ENCODE data around the gene DCT.

Gene DCT

GRCh38 chr13:94515911-94516310 is 36.4 kb upstream of the DCT start:
- no peak for TF ChIP-seq EGR1 (IDR thresholded peaks at IDR 0.05)
- no peak for TF ChIP-seq ZBTB7A (IDR thresholded peaks at IDR 0.05; ENCODE audit: low read depth)
- TF ChIP-seq NFIC (IDR thresholded peaks at IDR 0.05): no peak

GRCh38 chr13:94515374-94515773 is 35.9 kb upstream of the DCT start:
- no peak for TF ChIP-seq EP300 (IDR thresholded peaks at IDR 0.05; ENCODE audit: borderline replicate concordance)
- TF ChIP-seq RAD21 (IDR thresholded peaks at IDR 0.05; ENCODE audit: low read depth): no peak
- TF ChIP-seq CREB1 (IDR thresholded peaks at IDR 0.05; ENCODE audit: low read depth): no peak
- TF ChIP-seq TAF1 (IDR thresholded peaks at IDR 0.05; ENCODE audit: low read depth): no peak
- no peak for TF ChIP-seq NFIC (IDR thresholded peaks at IDR 0.05)
- no peak for TF ChIP-seq USF1 (IDR thresholded peaks at IDR 0.05)
- no peak for TF ChIP-seq TEAD4 (IDR thresholded peaks at IDR 0.05)
- no peak for TF ChIP-seq ZBTB7A (IDR thresholded peaks at IDR 0.05; ENCODE audit: low read depth)
- TF ChIP-seq EGR1 (IDR thresholded peaks at IDR 0.05): no peak

- no peak for TF ChIP-seq TCF12 (IDR thresholded peaks at IDR 0.05; ENCODE audit: low read depth)
- TF ChIP-seq REST (IDR thresholded peaks at IDR 0.05; ENCODE audit: low read depth): no peak
These were observed 33.5 kb upstream of the DCT start for GRCh38 chr13:94513026-94513425.

- no peak for TF ChIP-seq TEAD4 (IDR thresholded peaks at IDR 0.05)
- TF ChIP-seq CREB1 (IDR thresholded peaks at IDR 0.05; ENCODE audit: low read depth): no peak
- TF ChIP-seq EP300 (IDR thresholded peaks at IDR 0.05; ENCODE audit: borderline replicate concordance): no peak
- no peak for TF ChIP-seq MAX (IDR thresholded peaks at IDR 0.05)
- no peak for TF ChIP-seq TCF12 (IDR thresholded peaks at IDR 0.05; ENCODE audit: low read depth)
- TF ChIP-seq TAF1 (IDR thresholded peaks at IDR 0.05; ENCODE audit: low read depth): no peak
- no peak for TF ChIP-seq CEBPB (IDR thresholded peaks at IDR 0.05)
- no peak for TF ChIP-seq YY1 (IDR thresholded peaks at IDR 0.05; ENCODE audit: low read depth)
- TF ChIP-seq ZBTB7A (IDR thresholded peaks at IDR 0.05; ENCODE audit: low read depth): no peak
- no peak for TF ChIP-seq NFIC (IDR thresholded peaks at IDR 0.05)
- TF ChIP-seq RAD21 (IDR thresholded peaks at IDR 0.05; ENCODE audit: low read depth): no peak
- TF ChIP-seq EGR1 (IDR thresholded peaks at IDR 0.05): no peak
- no peak for TF ChIP-seq USF1 (IDR thresholded peaks at IDR 0.05)
- TF ChIP-seq FOXM1 (IDR thresholded peaks at IDR 0.05; ENCODE audit: borderline replicate concordance, low read depth): no peak
- TF ChIP-seq REST (IDR thresholded peaks at IDR 0.05; ENCODE audit: low read depth): no peak
These were observed 26.2 kb upstream of the DCT start for GRCh38 chr13:94505730-94506129.

GRCh38 chr13:94503851-94504250 is 24.4 kb upstream of the DCT start:
- TF ChIP-seq FOXM1 (IDR thresholded peaks at IDR 0.05; ENCODE audit: borderline replicate concordance, low read depth) (no peak), MAX (IDR thresholded peaks at IDR 0.05) (no peak), CREB1 (IDR thresholded peaks at IDR 0.05; ENCODE audit: low read depth) (no peak), YY1 (IDR thresholded peaks at IDR 0.05; ENCODE audit: low read depth) (no peak), USF1 (IDR thresholded peaks at IDR 0.05) (no peak), EP300 (IDR thresholded peaks at IDR 0.05; ENCODE audit: borderline replicate concordance) (no peak), RAD21 (IDR thresholded peaks at IDR 0.05; ENCODE audit: low read depth) (no peak), ZBTB7A (IDR thresholded peaks at IDR 0.05; ENCODE audit: low read depth) (no peak), NFIC (IDR thresholded peaks at IDR 0.05) (no peak), REST (IDR thresholded peaks at IDR 0.05; ENCODE audit: low read depth) (no peak), TAF1 (IDR thresholded peaks at IDR 0.05; ENCODE audit: low read depth) (no peak), TCF12 (IDR thresholded peaks at IDR 0.05; ENCODE audit: low read depth) (no peak), CEBPB (IDR thresholded peaks at IDR 0.05) (no peak), TEAD4 (IDR thresholded peaks at IDR 0.05) (no peak), EGR1 (IDR thresholded peaks at IDR 0.05) (no peak)

Measured in Ishikawa (cell line).